ENCODE measurements around the gene CD1B. TPM values are rescaled to one million over a fixed set of nuclear protein-coding genes. Genes with fewer than 3 reads are reported as not detected.
A peak's percentile ranks its signal among the peaks of the same experiment; 100 is the strongest.

The CD1B gene
- total and polyA plus RNA-seq, 4 donors: 0.02 to 0.30 TPM; not detected in 2

DNA sequence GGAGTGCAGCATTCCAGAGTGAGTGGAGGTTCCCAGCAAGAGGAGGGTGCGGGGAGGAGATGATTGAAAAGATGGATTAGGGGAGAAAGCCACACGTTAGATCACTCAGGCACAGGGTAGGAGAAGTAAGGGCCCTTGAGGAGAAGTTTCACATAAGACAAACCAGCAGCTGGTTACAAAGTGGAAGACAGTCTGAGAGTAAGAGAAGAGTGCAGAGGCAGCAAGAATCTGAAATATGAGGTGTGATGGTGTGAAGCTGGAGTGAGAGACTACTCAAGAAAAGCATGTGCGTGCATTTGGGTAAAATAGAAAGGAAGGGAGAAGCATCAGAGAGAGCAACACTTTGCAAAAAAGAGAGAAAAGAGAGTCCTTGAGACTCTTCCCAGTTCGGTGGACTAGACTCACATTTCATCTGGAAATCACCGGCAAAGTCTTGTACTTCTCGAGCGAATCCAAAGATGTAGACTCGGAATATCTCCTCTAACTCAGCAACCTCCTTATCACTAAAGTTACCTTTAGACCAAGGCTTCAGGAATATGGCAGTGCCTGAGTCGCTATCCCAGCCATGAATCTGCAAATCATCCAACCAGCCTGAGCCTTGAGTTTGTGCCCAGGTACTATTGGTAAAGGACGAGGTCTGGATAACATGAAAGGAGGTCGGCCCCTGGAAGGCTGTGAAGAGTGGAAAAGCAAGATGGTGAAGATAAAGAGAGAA lies 783 bp downstream of the CD1B start:
- H3K27me3 ChIP-seq (ENCODE audit: control insufficient read depth in 3 of 3, insufficient read depth in 3 of 3, low read length in 2 of 3): no peaks in the 10 kb centered on the region
- no peak overlapping the region for H3K27ac ChIP-seq (ENCODE audit: low read depth in 1 of 2, low read length in 1 of 2)
- H3K9me3 ChIP-seq (ENCODE audit: control insufficient read depth in 4 of 4, insufficient read depth in 3 of 4, low read length in 3 of 4): no peaks in the 10 kb centered on the region
- 73 to 81% methylated on average over 11 of the region's 11 CpGs for WGBS, 2 donors
- no peak overlapping the region for H3K4me3 ChIP-seq
- TF ChIP-seq, protein P1, sequence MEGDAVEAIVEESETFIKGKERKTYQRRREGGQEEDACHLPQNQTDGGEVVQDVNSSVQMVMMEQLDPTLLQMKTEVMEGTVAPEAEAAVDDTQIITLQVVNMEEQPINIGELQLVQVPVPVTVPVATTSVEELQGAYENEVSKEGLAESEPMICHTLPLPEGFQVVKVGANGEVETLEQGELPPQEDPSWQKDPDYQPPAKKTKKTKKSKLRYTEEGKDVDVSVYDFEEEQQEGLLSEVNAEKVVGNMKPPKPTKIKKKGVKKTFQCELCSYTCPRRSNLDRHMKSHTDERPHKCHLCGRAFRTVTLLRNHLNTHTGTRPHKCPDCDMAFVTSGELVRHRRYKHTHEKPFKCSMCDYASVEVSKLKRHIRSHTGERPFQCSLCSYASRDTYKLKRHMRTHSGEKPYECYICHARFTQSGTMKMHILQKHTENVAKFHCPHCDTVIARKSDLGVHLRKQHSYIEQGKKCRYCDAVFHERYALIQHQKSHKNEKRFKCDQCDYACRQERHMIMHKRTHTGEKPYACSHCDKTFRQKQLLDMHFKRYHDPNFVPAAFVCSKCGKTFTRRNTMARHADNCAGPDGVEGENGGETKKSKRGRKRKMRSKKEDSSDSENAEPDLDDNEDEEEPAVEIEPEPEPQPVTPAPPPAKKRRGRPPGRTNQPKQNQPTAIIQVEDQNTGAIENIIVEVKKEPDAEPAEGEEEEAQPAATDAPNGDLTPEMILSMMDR (IDR thresholded peaks at IDR 0.05; ENCODE audit: control extremely low read depth, extremely low read depth): no peak
- DNase-seq (peak in 1 of 3 donors; percentile 4), ATAC-seq (ENCODE audit: insufficient read depth, low FRiP score) (no peak)
- H3K36me3 ChIP-seq (ENCODE audit: control insufficient read depth in 4 of 4, insufficient read depth in 4 of 4, low read length in 4 of 4): no peaks in the 10 kb centered on the region
- no peak overlapping the region for H3K9ac ChIP-seq (ENCODE audit: insufficient read depth in 1 of 2, low read length in 2 of 2)
- peaks cover 0 to 8% (median 0%) of the 10 kb centered on the region in 5 donors for H3K4me1 ChIP-seq (ENCODE audit: control insufficient read depth in 5 of 5, insufficient read depth in 5 of 5, low read length in 5 of 5)

DNA sequence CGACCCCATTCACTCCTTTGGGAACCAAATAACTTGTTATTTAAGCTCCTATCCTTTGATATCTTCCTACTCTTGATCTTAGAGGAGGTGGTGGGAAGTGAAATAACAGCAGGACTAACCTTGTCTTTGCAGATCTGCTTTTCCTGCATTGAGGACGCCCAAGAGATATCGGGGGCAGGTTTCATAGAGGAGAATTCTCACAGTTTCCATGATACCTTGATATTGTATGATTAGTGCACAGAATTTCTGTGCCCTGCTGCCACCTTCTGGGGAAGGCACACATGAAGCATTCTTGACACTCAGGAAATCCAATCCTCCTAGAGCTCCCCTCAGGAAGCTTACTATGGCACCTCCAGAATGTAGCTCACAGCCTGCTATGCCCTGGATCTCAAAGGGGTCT lies 1.6 kb downstream of the CD1B start:
- no peak for ATAC-seq (ENCODE audit: insufficient read depth, low FRiP score)
- H3K4me3 ChIP-seq: no peak overlapping the region
- no peaks in the 10 kb centered on the region for H3K27me3 ChIP-seq (ENCODE audit: control insufficient read depth in 3 of 3, insufficient read depth in 3 of 3, low read length in 2 of 3)
- WGBS, 2 donors: 70 to 85% methylated on average over 3 of the region's 3 CpGs
- H3K4me1 ChIP-seq (ENCODE audit: control insufficient read depth in 5 of 5, insufficient read depth in 5 of 5, low read length in 5 of 5): peaks cover 0 to 8% (median 0%) of the 10 kb centered on the region in 5 donors
- no peak overlapping the region for H3K27ac ChIP-seq (ENCODE audit: low read depth in 1 of 2, low read length in 1 of 2)
- no peaks in the 10 kb centered on the region for H3K9me3 ChIP-seq (ENCODE audit: control insufficient read depth in 4 of 4, insufficient read depth in 3 of 4, low read length in 3 of 4)
- no peaks in the 10 kb centered on the region for H3K36me3 ChIP-seq (ENCODE audit: control insufficient read depth in 4 of 4, insufficient read depth in 4 of 4, low read length in 4 of 4)
- TF ChIP-seq, protein P1 (IDR thresholded peaks at IDR 0.05; ENCODE audit: control extremely low read depth, extremely low read depth): no peak
- H3K9ac ChIP-seq (ENCODE audit: insufficient read depth in 1 of 2, low read length in 2 of 2): no peak overlapping the region
- DNase-seq: no peak

DNA sequence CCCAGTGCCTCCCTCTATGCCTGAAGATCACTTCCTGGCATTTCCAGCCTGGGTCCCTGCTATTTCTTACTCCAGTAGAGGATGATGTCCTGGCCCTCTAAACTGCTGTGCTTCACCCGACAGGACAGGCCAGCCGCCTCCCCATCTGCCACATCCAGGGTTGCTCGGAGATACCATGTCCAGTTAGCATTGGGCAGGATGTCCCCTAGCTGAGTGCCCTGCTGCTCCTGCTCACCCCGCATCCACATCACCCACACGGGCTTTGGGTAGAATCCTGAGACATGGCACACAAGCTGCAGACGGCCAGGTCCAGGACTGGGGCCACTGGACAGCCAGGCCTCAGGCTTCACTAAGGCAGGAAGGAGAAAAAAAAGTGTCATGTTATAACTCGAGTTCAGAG lies 2.0 kb downstream of the CD1B start:
- no peak for DNase-seq
- 86 to 91% methylated on average over 7 of the region's 7 CpGs for WGBS, 2 donors

More for the DNA sequence above, 2.0 kb downstream of the CD1B start:
- Histone ChIP-seq H3K9ac (ENCODE audit: insufficient read depth in 1 of 2, low read length in 2 of 2) (no peak overlapping the region), H3K27me3 (ENCODE audit: control insufficient read depth in 3 of 3, insufficient read depth in 3 of 3, low read length in 2 of 3) (no peaks in the 10 kb centered on the region), H3K27ac (ENCODE audit: low read depth in 1 of 2, low read length in 1 of 2) (no peak overlapping the region), H3K4me3 (no peak overlapping the region), H3K4me1 (ENCODE audit: control insufficient read depth in 5 of 5, insufficient read depth in 5 of 5, low read length in 5 of 5) (peaks cover 0 to 8% (median 0%) of the 10 kb centered on the region in 5 donors), H3K36me3 (ENCODE audit: control insufficient read depth in 4 of 4, insufficient read depth in 4 of 4, low read length in 4 of 4) (no peaks in the 10 kb centered on the region), H3K9me3 (ENCODE audit: control insufficient read depth in 4 of 4, insufficient read depth in 3 of 4, low read length in 3 of 4) (no peaks in the 10 kb centered on the region)
- TF ChIP-seq, protein P1 (IDR thresholded peaks at IDR 0.05; ENCODE audit: control extremely low read depth, extremely low read depth): no peak
- no peak for ATAC-seq (ENCODE audit: insufficient read depth, low FRiP score)

Measured in lung (tissue), 12 donors.